ENCODE data around the gene TFEC.
"Not testable (repeated sequence)": the region's sequence is repeated elsewhere in the genome, so short reads cannot be mapped to it uniquely, and the experiment has no call there.

The TFEC gene

GRCh38 chr7:115987486-115987885, 43.1 kb downstream of the TFEC start:
- DNase-seq: no peak

- no peak for DNase-seq
Measured at GRCh38 chr7:115984105-115984504, 46.5 kb downstream of the TFEC start.

- no peak for DNase-seq
Measured at GRCh38 chr7:115980159-115980558, 50.4 kb downstream of the TFEC start.

GRCh38 chr7:115976651-115977050, 53.9 kb downstream of the TFEC start:
- no peak for DNase-seq

GRCh38 chr7:115975766-115976165, 54.8 kb downstream of the TFEC start:
- no peak for DNase-seq

- DNase-seq: no peak
Measured at GRCh38 chr7:115973406-115973805, 57.2 kb downstream of the TFEC start.

- DNase-seq: no peak
Measured at GRCh38 chr7:115971506-115971905, 59.1 kb downstream of the TFEC start.

- DNase-seq: no peak
Measured at GRCh38 chr7:115968596-115968995, 62.0 kb downstream of the TFEC start.

- DNase-seq: no peak
Measured at GRCh38 chr7:115968171-115968570, 62.4 kb downstream of the TFEC start.

GRCh38 chr7:115965796-115966475, 64.6 kb downstream of the TFEC start:
- DNase-seq: no peak

- DNase-seq: no peak
Measured at GRCh38 chr7:115965236-115965635, 65.3 kb downstream of the TFEC start.

- DNase-seq: no peak
Measured at GRCh38 chr7:115964799-115965198, 65.8 kb downstream of the TFEC start.

GRCh38 chr7:115962340-115962739, 68.2 kb downstream of the TFEC start:
- DNase-seq: no peak

GRCh38 chr7:115953592-115954255, 76.8 kb downstream of the TFEC start:
- no peak for DNase-seq

- DNase-seq: no peak
Measured at GRCh38 chr7:115952832-115953231, 77.7 kb downstream of the TFEC start.

GRCh38 chr7:115951547-115951946, 79.0 kb downstream of the TFEC start:
- no peak for DNase-seq

- no peak for DNase-seq
Measured at GRCh38 chr7:115941703-115942268, 88.8 kb downstream of the TFEC start.

GRCh38 chr7:115940460-115941060, 90.0 kb downstream of the TFEC start:
- no peak for DNase-seq

- DNase-seq: no peak
Measured at GRCh38 chr7:115937960-115938359, 92.6 kb downstream of the TFEC start.

- DNase-seq: no peak
Measured at GRCh38 chr7:115933471-115933870, 97.1 kb downstream of the TFEC start.

GRCh38 chr7:115932880-115933279, 97.7 kb downstream of the TFEC start:
- DNase-seq: no peak

- DNase-seq: not testable (repeated sequence)
Measured at GRCh38 chr7:115930184-115930583, 100.4 kb downstream of the TFEC start.

GRCh38 chr7:115929736-115930135, 100.8 kb downstream of the TFEC start:
- DNase-seq: not testable (repeated sequence)

- no peak for DNase-seq
Measured at GRCh38 chr7:115924411-115924810, 106.2 kb downstream of the TFEC start.
